Measurements from ENCODE around the gene ANKRD44. TPM values are rescaled to one million over a fixed set of nuclear protein-coding genes. Genes with fewer than 3 reads are reported as not detected.

ANKRD44 gene
- total RNA-seq, 4 donors from 2014 or later, result 9.1 to 20.8 (median 14.9) TPM

DNA sequence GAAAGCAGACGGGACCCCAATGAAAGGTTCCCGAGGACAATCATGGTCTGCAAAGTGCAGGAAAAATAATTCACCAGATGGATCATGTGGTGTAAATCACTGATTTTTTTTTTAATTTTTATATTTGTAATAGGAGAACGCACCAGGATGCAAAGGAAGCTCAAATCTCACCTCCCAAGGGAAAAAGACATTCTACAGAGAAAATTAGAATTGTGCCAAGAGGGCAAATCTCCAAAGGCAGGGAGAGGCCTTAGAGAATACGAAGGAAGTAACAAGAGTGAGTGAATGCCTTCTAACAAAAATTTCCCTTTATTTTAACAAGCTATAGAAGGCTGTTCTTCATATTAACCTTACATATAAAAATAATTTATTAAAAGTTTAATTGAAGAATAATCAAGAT lies 90.9 kb downstream of the ANKRD44 start:
- DNase-seq (ENCODE audit: low spot score in 2 of 2), result no peak
- no peak overlapping the region for H3K4me3 ChIP-seq (ENCODE audit: low read depth, poor library complexity, severe bottlenecking)
- TF ChIP-seq POLR2A (IDR thresholded peaks at IDR 0.05), result no peak
- intact Hi-C loops (cut with DNase I; ENCODE audit: low total_unique reads), result no loop called here
- WGBS, 2 donors, result 71 to 76% methylated on average over 4 of the region's 4 CpGs

- 57 to 71% methylated on average over 2 of the region's 2 CpGs for WGBS, 2 donors
- intact Hi-C loops (cut with DNase I; ENCODE audit: low total_unique reads), result no loop called here
- H3K4me3 ChIP-seq (ENCODE audit: low read depth, poor library complexity, severe bottlenecking), result no peak overlapping the region
- TF ChIP-seq POLR2A (IDR thresholded peaks at IDR 0.05) (no peak), CTCF (IDR thresholded peaks at IDR 0.05) (no peak)
- no peak for DNase-seq (ENCODE audit: low spot score in 2 of 2)
These were observed 93.0 kb downstream of the ANKRD44 start for GRCh38 chr2:197217541-197217940.

GRCh38 chr2:197216361-197216979 lies 94.1 kb downstream of the ANKRD44 start:
- TF ChIP-seq POLR2A (IDR thresholded peaks at IDR 0.05) (no peak), CTCF (IDR thresholded peaks at IDR 0.05) (no peak)
- H3K4me3 ChIP-seq (ENCODE audit: low read depth, poor library complexity, severe bottlenecking), result no peak overlapping the region
- intact Hi-C loops (cut with DNase I; ENCODE audit: low total_unique reads), result no loop called here
- no peak for DNase-seq (ENCODE audit: low spot score in 2 of 2)
- 56 to 58% methylated on average over 5 of the region's 5 CpGs for WGBS, 2 donors

GRCh38 chr2:197215748-197216360 lies 94.7 kb downstream of the ANKRD44 start:
- intact Hi-C loops (cut with DNase I; ENCODE audit: low total_unique reads), result no loop called here
- TF ChIP-seq POLR2A (IDR thresholded peaks at IDR 0.05), result no peak
- no peak for TF ChIP-seq CTCF (IDR thresholded peaks at IDR 0.05)
- no peak for DNase-seq (ENCODE audit: low spot score in 2 of 2)
- H3K4me3 ChIP-seq (ENCODE audit: low read depth, poor library complexity, severe bottlenecking), result no peak overlapping the region
- WGBS, 2 donors, result 62 to 72% methylated on average over 3 of the region's 3 CpGs

- TF ChIP-seq CTCF (IDR thresholded peaks at IDR 0.05) (no peak), POLR2A (IDR thresholded peaks at IDR 0.05) (no peak)
- WGBS, 2 donors, result 73 to 79% methylated on average over 8 of the region's 8 CpGs
- intact Hi-C loops (cut with DNase I; ENCODE audit: low total_unique reads), result no loop called here
- no peak overlapping the region for H3K4me3 ChIP-seq (ENCODE audit: low read depth, poor library complexity, severe bottlenecking)
- no peak for DNase-seq (ENCODE audit: low spot score in 2 of 2)
These were observed 98.0 kb downstream of the ANKRD44 start for GRCh38 chr2:197212344-197213262.

GRCh38 chr2:197211881-197212342 lies 98.7 kb downstream of the ANKRD44 start:
- no peak for DNase-seq (ENCODE audit: low spot score in 2 of 2)
- intact Hi-C loops (cut with DNase I; ENCODE audit: low total_unique reads), result no loop called here
- no peak overlapping the region for H3K4me3 ChIP-seq (ENCODE audit: low read depth, poor library complexity, severe bottlenecking)
- TF ChIP-seq POLR2A (IDR thresholded peaks at IDR 0.05) (no peak), CTCF (IDR thresholded peaks at IDR 0.05) (no peak)
- 82 to 84% methylated on average over 4 of the region's 4 CpGs for WGBS, 2 donors
